Panc1 (cell line): ENCODE data around the gene ANAPC15. TPM values are rescaled to one million over a fixed set of nuclear protein-coding genes. Genes with fewer than 3 reads are reported as not detected.

Experiments
- ATAC-seq: fragments of 200-7000 bp; cut with Tn5 transposase; 2 replicates; pipeline ENCODE4 v1.9.1; 2020; ENCODE audit warnings: mild to moderate bottlenecking, moderate library complexity
- BruUV-seq: library from RNA; stranded (reverse); fragments of 400-500 nt; replicated peaks from 2 replicates; lab custom pipeline; 2021; lab: Mats Ljungman, UMichigan
- CTCF ChIA-PET: fragments of 300-600 bp; sonication (Branson Sonifier 250); formaldehyde crosslinking; loops from one replicate; lab custom pipeline; 2022; ENCODE audit warnings: antibody characterized with exemption; lab: Charles Lee
- POLR2A ChIA-PET: fragments of 300-600 bp; sonication (Branson Sonifier 250); formaldehyde crosslinking; loops from one replicate; lab custom pipeline; 2022; ENCODE audit warnings: antibody characterized with exemption; lab: Charles Lee
- DNase-seq: peaks from one replicate; pipeline ENCODE4 v3.0.0-alpha.2; 2010; ENCODE audit warnings: low read depth, low spot score
- H3K27ac ChIP-seq: 2 replicates; pipeline ENCODE4 v1.5.1; 2011; ENCODE audit warnings: mild to moderate bottlenecking, low read length, inconsistent platforms
- H3K27me3 ChIP-seq: fragments of 200-500 bp; sonication (Bioruptor generic); 2 replicates; pipeline ENCODE4 v1.6.0; 2014; ENCODE audit warnings: low read length, inconsistent platforms; ENCODE audit not compliant: control insufficient read depth, insufficient read depth
- H3K36me3 ChIP-seq: fragments of 200-500 bp; sonication (Bioruptor generic); 2 replicates; pipeline ENCODE4 v1.5.1; 2014; ENCODE audit warnings: inconsistent platforms, mild to moderate bottlenecking, low read length, moderate library complexity; ENCODE audit not compliant: control insufficient read depth, insufficient read depth
- H3K4me1 ChIP-seq: 2 replicates; pipeline ENCODE4 v1.5.1; 2011; ENCODE audit warnings: inconsistent platforms, mild to moderate bottlenecking, low read length, moderate library complexity; ENCODE audit not compliant: control insufficient read depth, insufficient read depth
- H3K4me3 ChIP-seq, 2 experiments: 2 replicates each; pipeline ENCODE4 v1.5.1; 2011 to 2012; ENCODE audit warnings: low read depth in 2 of 2, low read length in 2 of 2, mild to moderate bottlenecking in 2 of 2, inconsistent platforms in 1 of 2, moderate library complexity in 1 of 2
- H3K9me3 ChIP-seq: fragments of 200-500 bp; sonication (Bioruptor generic); 2 replicates; pipeline ENCODE4 v1.5.1; 2014; ENCODE audit warnings: low read depth, mild to moderate bottlenecking, inconsistent platforms, low read length, moderate library complexity; ENCODE audit not compliant: control insufficient read depth, insufficient read depth
- POLR2AphosphoS5 ChIP-seq: IDR thresholded peaks from 2 replicates; pipeline ENCODE4 v1.6.1; 2012; ENCODE audit warnings: mild to moderate bottlenecking, low read depth, low read length, moderate library complexity
- TCF7L2 ChIP-seq: IDR thresholded peaks from 2 replicates; pipeline ENCODE4 v1.6.1; 2011; ENCODE audit warnings: mild to moderate bottlenecking, low read depth, low read length, inconsistent platforms
- in situ Hi-C: cut with HindIII; loops from 2 replicates; pipeline ENCODE4 v1.10.0; 2016; ENCODE audit warnings: low sequenced_read_pairs, low pct_unique_long_range_greater_than_20kb
- intact Hi-C: fragments of 100-400 bp; cut with micrococcal nuclease; formaldehyde crosslinking; loops from one replicate; pipeline ENCODE4 v1.10.0; 2022; ENCODE audit not compliant: unreplicated experiment
- total RNA-seq: library from RNA; stranded (reverse); gene quantifications from one replicate; pipeline ENCODE4 v1.2.1, GENCODE V29; 2021; ENCODE audit not compliant: unreplicated experiment
- TF ChIP-seq, protein P1 (sequence below): fragments of 450-650 bp; IDR thresholded peaks from 2 replicates; pipeline ENCODE4 v1.5.1; 2017; ENCODE audit warnings: mild to moderate bottlenecking
- TF ChIP-seq, protein P2 (sequence below), 2 experiments: IDR thresholded peaks; 2 replicates each; pipeline ENCODE4 v1.6.1; 2011 to 2012; ENCODE audit warnings: low read depth in 2 of 2, control low read depth in 1 of 2, low read length in 1 of 2, mild to moderate bottlenecking in 1 of 2, moderate library complexity in 1 of 2; ENCODE audit not compliant: insufficient read depth in 1 of 2

Gene ANAPC15
- total RNA-seq, 1 experiment from 2014 or later: 78.2 TPM

DNA sequence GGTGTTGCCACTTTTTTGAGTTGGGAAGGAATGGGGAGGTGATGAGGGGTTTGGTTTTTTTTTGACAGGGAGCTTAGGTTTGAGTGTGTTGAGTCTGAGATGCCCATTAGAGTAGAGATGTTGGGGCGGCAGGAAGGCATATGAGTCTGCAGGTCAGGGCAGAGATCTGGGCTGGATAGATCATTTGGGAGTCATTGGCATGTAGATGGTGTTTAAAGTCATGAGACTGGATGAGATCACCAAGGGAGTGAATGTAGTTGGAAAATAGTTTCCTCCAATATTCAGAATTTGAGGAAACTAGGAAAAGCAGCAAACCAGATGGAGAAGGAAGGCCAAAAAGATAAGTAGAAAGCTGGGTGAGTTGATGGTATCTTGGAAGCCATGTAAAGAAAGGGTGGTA lies 2.1 kb upstream of the ANAPC15 start:
- no TSS peak for BruUV-seq

DNA sequence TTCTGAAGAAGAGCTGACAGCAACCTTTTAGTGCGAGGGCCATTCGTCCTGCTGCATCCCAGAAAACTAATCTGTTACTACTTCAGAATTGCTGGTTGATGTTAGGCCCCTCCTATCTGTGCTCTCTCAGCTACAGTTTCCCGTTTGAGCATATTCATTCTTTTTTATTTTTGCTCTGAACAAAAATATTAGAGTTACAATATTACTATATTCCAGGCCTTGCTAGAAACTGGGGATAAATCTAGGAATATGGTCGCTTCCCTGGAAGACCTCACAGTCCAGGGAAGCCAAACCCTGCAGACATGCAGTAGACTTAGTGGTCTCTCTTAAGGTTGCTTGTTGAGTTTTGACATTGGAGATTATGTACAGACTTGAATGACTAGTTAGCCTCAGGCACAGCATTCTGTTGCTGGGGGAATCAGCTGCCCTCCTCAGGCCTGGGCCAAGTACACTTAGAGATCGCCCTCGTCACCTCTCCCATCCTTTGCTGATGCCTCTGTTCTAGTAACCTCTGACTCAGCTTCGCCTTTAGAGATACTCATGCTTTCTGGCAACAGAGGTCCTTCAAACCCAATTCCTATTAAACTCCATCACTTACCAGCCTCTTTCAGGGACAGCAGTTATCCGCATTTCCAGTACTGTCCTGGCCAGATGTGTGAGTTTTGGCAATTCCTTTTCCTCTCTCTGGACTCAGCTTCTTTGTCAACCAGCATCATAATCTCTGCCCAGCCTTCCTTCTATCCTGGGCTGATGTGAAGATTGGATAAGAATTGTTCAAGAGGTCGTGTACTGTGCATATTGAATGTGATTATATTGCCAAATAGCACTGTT lies 698 bp upstream of the ANAPC15 start:
- intact Hi-C loops (no loop called here), in situ Hi-C loops (no loop called here)
- TF ChIP-seq, protein P1, sequence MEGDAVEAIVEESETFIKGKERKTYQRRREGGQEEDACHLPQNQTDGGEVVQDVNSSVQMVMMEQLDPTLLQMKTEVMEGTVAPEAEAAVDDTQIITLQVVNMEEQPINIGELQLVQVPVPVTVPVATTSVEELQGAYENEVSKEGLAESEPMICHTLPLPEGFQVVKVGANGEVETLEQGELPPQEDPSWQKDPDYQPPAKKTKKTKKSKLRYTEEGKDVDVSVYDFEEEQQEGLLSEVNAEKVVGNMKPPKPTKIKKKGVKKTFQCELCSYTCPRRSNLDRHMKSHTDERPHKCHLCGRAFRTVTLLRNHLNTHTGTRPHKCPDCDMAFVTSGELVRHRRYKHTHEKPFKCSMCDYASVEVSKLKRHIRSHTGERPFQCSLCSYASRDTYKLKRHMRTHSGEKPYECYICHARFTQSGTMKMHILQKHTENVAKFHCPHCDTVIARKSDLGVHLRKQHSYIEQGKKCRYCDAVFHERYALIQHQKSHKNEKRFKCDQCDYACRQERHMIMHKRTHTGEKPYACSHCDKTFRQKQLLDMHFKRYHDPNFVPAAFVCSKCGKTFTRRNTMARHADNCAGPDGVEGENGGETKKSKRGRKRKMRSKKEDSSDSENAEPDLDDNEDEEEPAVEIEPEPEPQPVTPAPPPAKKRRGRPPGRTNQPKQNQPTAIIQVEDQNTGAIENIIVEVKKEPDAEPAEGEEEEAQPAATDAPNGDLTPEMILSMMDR: no peak
- no peak for TF ChIP-seq POLR2AphosphoS5
- POLR2A ChIA-PET: interaction anchor here (0.5 to 1.1 kb wide), 4 partner anchors 13 to 31 kb away, joined by 3 to 11 read pairs (median 4); no protein-coding TSS in a partner anchor
- no peaks in the 10 kb centered on the region for H3K27me3 ChIP-seq
- BruUV-seq: TSS peak; percentile 99
- H3K4me1 ChIP-seq: peaks cover 16% of the 10 kb centered on the region
- H3K4me3 ChIP-seq: peak overlapping the region; percentile 52 to 94
- H3K27ac ChIP-seq: peak overlapping the region; percentile 99
- CTCF ChIA-PET: interaction anchor here (0.7 to 1.0 kb wide), 2 partner anchors 22 to 318 kb away, joined by 3 read pairs; no protein-coding TSS in a partner anchor
- no peak for DNase-seq
- no peak for ATAC-seq
- H3K9me3 ChIP-seq: no peaks in the 10 kb centered on the region
- H3K36me3 ChIP-seq: no peaks in the 10 kb centered on the region

More for the DNA sequence above, 2.1 kb upstream of the ANAPC15 start:
- H3K9me3 ChIP-seq: no peaks in the 10 kb centered on the region
- POLR2A ChIA-PET: no interaction called here
- DNase-seq (no peak), ATAC-seq (no peak)
- H3K4me1 ChIP-seq: peaks cover 16% of the 10 kb centered on the region
- in situ Hi-C loops: no loop called here
- CTCF ChIA-PET: no interaction called here
- intact Hi-C loops: no loop called here
- no peak overlapping the region for H3K4me3 ChIP-seq
- no peaks in the 10 kb centered on the region for H3K27me3 ChIP-seq
- TF ChIP-seq, protein P2, sequence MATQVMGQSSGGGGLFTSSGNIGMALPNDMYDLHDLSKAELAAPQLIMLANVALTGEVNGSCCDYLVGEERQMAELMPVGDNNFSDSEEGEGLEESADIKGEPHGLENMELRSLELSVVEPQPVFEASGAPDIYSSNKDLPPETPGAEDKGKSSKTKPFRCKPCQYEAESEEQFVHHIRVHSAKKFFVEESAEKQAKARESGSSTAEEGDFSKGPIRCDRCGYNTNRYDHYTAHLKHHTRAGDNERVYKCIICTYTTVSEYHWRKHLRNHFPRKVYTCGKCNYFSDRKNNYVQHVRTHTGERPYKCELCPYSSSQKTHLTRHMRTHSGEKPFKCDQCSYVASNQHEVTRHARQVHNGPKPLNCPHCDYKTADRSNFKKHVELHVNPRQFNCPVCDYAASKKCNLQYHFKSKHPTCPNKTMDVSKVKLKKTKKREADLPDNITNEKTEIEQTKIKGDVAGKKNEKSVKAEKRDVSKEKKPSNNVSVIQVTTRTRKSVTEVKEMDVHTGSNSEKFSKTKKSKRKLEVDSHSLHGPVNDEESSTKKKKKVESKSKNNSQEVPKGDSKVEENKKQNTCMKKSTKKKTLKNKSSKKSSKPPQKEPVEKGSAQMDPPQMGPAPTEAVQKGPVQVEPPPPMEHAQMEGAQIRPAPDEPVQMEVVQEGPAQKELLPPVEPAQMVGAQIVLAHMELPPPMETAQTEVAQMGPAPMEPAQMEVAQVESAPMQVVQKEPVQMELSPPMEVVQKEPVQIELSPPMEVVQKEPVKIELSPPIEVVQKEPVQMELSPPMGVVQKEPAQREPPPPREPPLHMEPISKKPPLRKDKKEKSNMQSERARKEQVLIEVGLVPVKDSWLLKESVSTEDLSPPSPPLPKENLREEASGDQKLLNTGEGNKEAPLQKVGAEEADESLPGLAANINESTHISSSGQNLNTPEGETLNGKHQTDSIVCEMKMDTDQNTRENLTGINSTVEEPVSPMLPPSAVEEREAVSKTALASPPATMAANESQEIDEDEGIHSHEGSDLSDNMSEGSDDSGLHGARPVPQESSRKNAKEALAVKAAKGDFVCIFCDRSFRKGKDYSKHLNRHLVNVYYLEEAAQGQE (IDR thresholded peaks at IDR 0.05; ENCODE audit: insufficient read depth in 1 of 2, low read depth in 2 of 2, low read length in 1 of 2): no peak
- TF ChIP-seq POLR2AphosphoS5: no peak
- TF ChIP-seq, protein P1: no peak
- TF ChIP-seq TCF7L2: no peak
- no peaks in the 10 kb centered on the region for H3K36me3 ChIP-seq
- no peak overlapping the region for H3K27ac ChIP-seq
